Loucy (cell line): Measurements from ENCODE around the gene PRDX3.

Experiments
- CTCF ChIP-seq: fragments of 200-600 bp; sonication (generic); conservative IDR thresholded peaks from 2 replicates; pipeline ENCODE4 v1.5.1; 2014; ENCODE audit warnings: mild to moderate bottlenecking, antibody characterized with exemption, low read length
- EZH2phosphoT487 ChIP-seq: fragments of 200-600 bp; IDR thresholded peaks from 2 replicates; pipeline ENCODE4 v1.6.1; 2018; ENCODE audit warnings: antibody characterized with exemption, mild to moderate bottlenecking, moderate library complexity, borderline replicate concordance

- no peak for TF ChIP-seq CTCF
- no peak for TF ChIP-seq EZH2phosphoT487
These were observed 43.1 kb upstream of the PRDX3 start for GRCh38 chr10:119221666-119222065.
